NCI-H2029 (cell line): ENCODE data around the gene HEXIM1.
A peak's percentile ranks its signal among the peaks of the same experiment; 100 is the strongest.

ENCODE experiments used
- DNase-seq: peaks from one replicate; lab custom pipeline; 2025; lab: John Stamatoyannopoulos, UW

Gene HEXIM1

DNA sequence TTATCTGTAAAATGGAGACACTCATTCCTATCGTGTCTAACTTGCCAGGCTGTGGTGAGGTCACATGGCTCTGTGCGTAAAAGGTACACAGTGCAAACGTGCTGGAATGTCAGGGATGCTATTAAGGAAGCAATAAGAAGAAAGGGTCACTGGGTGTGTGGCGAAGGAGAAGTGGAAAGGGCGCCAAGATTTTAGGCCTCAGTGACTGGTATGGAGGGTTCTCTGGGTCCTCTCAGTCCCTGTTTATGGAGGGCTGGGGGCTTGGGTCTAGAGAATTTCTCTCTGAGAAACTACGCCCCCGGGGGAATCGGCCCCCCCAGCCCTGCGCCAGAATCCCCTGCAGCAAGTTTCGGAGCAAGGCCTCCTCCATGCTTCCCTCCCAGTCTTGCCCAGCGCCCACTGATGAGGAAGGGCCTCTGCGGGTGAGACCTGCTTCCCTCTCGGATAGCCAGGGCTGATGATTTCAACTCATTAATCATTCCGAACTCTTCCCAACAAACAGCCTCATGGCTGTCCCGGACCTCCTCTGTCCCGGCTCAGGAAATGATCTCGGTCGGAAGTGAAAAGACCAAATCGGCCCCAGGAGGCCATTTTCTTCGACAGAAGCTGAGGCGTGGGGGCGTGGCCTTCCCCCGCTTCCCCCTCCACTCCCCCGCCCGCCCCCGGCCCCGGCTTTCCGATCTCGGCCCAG lies 1.2 kb upstream of the HEXIM1 start:
- peak; percentile 74 for DNase-seq

DNA sequence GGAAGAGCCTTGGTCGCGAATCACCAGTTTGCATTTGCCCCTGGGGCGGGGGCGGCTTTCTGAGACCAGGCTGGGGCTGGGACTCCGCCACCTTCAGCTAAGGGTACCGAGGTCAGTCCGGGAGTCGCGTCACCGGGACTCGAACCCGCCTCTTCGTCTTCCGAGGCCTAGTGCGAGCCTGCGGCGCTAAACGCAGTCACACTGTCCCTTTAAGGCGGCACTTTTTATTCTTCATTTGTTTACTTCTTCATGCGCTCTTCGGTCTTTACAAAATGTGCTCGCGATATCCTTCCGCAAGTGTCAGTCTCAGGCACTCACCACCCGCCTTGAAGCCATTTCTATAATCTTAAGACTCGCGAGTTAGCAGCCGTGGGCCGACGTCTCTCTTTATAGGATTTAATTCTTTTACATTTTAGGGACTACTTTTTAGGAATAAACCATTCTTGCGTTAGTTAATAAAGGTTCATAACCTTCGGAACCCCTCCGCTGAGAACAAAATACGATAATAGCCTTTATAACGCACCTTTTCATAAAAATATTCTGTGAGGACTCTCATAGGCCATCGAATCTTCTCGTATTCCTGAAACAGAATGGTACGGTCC lies 593 bp upstream of the HEXIM1 start:
- DNase-seq, result peak; percentile 89

DNA sequence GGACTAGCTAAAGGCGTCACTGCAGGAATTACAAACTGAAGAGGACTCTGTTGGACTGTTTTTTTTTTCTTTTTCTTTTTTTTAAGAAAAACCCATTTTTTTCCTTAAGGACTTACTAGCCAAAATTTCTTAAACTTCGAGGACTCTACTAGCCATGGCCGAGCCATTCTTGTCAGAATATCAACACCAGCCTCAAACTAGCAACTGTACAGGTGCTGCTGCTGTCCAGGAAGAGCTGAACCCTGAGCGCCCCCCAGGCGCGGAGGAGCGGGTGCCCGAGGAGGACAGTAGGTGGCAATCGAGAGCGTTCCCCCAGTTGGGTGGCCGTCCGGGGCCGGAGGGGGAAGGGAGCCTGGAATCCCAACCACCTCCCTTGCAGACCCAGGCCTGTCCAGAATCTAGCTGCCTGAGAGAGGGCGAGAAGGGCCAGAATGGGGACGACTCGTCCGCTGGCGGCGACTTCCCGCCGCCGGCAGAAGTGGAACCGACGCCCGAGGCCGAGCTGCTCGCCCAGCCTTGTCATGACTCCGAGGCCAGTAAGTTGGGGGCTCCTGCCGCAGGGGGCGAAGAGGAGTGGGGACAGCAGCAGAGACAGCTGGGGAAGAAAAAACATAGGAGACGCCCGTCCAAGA lies 878 bp downstream of the HEXIM1 start:
- DNase-seq, result peak; percentile 51

DNA sequence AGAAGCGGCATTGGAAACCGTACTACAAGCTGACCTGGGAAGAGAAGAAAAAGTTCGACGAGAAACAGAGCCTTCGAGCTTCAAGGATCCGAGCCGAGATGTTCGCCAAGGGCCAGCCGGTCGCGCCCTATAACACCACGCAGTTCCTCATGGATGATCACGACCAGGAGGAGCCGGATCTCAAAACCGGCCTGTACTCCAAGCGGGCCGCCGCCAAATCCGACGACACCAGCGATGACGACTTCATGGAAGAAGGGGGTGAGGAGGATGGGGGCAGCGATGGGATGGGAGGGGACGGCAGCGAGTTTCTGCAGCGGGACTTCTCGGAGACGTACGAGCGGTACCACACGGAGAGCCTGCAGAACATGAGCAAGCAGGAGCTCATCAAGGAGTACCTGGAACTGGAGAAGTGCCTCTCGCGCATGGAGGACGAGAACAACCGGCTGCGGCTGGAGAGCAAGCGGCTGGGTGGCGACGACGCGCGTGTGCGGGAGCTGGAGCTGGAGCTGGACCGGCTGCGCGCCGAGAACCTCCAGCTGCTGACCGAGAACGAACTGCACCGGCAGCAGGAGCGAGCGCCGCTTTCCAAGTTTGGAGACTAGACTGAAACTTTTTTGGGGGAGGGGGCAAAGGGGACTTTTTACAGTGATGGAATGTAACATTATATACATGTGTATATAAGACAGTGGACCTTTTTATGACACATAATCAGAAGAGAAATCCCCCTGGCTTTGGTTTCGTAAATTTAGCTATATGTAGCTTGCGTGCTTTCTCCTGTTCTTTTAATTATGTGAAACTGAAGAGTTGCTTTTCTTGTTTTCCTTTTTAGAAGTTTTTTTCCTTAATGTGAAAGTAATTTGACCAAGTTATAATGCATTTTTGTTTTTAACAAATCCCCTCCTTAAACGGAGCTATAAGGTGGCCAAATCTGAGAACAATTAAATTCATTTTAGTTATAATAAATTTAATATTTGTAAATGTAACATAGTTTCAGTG lies 1.7 kb downstream of the HEXIM1 start:
- no peak for DNase-seq

DNA sequence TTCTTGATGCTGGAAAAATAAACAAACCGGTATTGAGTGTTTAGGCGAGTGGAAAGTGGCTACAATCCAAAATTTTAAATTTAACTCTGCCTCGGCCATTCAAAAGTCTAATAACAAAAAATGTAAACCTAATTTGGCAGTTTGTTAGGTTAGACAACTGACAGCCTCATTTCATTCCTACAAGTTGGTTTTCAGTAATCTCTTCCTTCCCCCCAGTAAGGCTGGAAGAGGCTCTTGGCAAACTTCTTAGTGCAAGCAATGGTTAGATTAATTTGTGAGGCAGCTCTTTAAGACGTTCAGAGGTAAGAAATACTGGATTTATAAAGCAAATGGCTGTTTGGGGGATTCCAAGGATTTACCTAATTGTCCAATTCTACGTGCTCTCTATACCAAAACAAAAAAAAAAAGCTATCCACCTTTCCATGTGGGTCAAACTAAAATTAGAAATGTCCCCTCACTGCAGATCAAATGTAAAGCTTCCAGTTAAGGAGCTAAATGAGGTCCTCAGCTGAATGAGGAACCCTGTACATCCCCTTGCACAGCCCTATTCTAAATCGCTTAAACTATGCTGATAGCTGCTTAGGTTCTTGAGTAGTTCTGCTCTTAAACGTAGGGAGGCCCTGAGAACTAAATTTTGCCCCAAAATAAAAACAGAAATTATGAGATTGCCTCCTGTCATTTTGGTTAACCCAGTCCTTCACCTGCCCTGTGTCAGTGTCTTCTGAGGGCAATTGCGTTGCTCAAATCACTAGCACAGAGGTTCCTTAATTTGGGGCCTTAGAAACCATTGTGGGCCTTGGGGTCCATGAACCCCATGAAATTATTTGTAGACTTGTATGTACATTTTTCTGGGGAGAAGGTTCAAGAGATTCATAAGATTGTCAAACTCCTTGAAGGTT lies 2.9 kb downstream of the HEXIM1 start:
- DNase-seq, result no peak

DNA sequence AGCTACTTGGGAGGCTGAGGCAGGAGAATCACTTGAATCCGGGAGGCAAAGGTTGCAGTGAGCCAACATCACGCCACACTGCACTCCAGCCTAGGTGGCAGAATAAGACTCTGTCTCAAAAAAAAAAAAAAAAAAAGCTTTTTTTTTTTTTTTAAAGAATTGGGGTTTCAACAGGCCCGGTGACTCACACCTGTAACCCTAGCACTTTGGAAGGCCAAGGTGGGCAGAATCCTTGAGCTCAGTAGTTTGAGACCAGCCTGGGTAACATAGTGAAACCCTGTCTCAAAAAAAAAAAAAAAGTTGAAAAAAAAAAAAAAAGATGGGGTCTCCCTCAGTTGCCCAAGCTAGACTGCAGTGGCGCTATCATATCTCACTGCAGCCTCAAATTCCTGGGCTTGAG lies 6.8 kb downstream of the HEXIM1 start:
- no peak for DNase-seq

DNA sequence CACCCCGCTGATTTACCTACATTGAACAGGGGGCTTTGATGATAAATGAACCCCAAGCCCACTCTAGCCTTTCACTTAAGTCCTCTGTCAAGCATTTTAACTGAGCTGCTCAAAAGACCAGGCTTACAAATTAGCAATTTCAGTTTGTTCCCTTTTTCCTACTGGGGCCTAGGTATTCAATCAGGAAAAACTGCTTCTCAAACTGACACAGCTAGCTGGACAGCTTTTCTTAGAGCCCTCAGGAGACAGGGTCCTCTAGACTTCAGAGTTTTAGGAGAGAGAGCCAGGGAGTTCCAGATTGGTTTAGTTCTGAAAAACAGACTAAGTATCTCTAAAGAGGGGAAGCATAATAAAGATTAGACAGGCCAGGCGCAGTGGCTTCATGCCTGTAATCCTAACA lies 7.2 kb downstream of the HEXIM1 start:
- DNase-seq, result no peak

DNA sequence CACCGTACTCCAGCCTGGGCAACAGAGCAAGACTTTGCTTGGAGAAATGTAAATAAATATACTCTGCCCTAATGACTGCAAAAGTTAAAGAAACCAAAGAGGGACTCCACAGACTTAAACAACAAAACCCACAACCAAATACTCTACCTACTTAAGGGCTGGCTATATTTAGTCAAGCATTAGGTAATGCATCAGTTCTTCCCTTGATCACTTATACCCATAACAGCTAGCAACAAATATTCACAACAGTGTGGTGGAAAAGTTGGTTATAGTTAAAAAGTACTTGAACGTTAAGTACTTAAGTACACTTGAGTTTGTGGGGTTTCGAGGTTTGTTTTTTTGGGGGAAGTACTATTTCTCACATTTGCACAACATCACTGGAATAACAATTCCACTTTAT lies 8.0 kb downstream of the HEXIM1 start:
- no peak for DNase-seq

DNA sequence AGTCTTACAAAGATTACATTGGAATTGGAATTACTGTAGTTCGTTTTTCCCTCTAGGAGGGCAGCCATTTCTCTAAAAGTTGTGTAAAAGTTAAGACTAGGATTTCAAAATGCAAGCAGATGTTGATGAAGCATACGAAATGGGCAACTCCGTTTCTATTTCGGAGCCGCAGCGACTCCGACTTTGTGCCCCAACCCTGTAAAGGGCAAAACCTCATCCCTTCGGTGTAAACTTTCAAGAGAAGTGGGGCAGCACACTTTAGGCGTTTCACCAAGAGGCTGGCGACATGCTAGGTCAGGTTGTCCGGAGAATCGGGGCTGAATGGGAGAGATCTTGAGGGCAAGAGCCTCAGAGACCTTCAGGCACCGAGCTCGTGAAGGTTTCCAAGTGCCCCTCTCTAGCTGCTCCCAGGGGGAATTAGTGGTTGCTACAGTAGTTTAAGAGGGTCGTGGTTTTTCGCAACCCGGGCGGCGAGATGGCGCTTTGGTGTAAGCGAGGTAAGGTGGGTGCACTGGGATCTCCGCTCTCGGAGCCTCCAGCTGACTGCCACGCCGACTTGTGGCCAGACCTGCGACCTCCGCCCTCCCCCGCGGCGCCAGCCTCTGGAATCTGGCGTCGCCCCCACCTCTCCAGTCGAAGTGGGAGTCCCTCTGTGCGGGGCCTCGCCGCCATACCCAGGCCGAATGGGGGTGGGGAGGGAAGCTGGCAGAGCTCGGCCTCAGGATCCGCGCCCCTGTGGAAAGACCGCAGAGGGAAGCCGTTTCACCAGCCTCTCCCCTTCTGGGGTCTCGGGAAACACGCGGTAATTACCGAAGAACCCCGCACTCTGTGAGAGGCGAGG lies 12.4 kb downstream of the HEXIM1 start:
- peak; percentile 18 for DNase-seq

DNA sequence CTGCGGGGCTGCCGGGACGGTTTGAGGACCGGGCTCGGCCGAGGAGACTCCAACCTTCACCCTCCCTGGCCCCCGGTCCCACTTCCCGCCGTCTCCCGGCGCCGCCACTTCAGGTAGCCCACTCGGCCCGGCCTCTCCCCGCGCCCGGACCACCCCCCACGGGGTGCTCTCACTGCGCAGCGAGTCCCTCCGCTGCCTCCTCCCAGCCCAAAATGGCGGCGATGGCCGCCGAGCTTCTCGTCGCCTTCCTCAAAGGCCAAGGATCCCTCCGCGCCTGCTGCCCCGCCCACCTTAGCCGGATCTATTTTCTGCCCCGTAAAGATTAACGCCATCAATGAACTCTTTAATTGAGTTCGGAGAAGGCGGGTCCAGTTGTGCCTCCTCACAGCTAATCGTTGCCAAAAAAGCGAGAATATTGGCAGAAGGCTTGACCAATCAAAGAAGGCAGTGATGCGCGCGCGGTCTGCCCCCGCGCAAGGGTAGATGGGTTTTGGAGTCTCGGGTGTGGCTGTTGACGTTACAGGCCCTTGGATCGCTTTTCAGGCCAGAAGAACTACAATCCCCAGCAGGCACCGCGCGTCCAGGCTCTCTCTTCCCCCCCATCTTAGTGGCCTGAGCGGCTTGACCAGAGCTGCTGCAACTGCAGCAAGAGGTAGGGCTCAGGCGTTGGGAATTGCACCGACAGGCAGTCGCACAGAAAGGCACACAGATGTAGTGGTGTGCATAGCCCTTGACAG lies 13.2 kb downstream of the HEXIM1 start, which contains the start of gene HEXIM2:
Gene HEXIM2 (plus strand): TSS at position 588 of the 737 bp plus-strand sequence. CDS start 919 bp downstream, outside the sequence.
- DNase-seq, result peak; percentile 98

DNA sequence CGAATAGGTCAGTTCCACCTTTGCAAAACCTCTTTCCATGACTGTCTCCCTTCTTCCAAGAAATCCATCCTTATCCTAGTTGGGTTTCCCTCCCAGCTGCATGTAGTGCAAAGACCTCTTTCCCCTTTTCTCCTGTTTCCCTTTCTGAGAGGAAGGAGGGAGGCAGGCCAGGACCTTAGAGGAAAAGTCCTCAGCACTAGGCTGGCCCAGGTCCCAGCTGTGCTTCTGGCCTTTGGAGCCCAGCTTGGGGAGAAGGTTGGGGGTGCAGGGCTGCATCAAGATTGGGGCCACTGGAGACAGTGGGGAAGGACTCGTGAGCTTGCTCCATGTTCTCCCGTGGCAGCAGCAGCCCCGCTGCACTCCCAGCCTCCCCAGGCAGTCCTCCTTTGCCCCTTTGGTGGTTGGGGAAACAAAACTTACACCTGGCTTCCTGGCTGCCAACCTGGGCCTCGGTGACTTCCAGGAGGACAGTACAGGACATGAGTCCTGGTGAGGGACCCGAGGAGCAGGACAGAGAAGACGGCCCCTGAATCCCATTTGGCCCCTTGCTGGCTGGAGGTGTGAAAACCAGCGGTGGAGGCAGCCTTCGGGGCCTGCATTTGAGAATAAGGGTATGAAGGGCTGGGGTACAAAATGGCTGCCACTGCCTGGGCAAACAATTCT lies 13.9 kb downstream of the HEXIM1 start:
- DNase-seq, result no peak

DNA sequence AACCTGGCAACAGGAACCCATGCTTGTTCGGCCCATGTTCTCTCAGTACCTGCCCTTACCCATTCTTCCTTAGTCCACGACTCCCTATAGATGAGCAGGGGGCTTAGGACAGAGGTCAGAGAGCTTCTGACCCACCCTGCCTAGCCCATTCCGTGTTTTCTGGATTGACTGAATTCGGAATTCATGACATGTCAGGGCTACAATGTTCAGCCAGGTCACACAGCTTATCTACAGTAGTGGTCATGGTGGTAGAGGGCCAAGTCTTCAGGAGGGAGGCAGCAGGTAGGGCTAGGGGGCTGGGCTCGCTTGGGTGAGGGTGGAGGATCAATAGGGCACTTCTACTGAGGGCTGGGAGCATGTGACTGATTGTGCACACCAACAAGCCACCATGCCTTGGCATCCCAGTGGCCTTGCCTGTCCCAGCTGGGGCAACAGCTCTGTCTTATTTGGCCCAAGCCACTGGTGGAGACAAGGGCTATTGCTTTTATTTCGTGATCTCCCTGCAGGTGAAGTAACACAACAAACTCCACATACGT lies 16.5 kb downstream of the HEXIM1 start:
- no peak for DNase-seq

DNA sequence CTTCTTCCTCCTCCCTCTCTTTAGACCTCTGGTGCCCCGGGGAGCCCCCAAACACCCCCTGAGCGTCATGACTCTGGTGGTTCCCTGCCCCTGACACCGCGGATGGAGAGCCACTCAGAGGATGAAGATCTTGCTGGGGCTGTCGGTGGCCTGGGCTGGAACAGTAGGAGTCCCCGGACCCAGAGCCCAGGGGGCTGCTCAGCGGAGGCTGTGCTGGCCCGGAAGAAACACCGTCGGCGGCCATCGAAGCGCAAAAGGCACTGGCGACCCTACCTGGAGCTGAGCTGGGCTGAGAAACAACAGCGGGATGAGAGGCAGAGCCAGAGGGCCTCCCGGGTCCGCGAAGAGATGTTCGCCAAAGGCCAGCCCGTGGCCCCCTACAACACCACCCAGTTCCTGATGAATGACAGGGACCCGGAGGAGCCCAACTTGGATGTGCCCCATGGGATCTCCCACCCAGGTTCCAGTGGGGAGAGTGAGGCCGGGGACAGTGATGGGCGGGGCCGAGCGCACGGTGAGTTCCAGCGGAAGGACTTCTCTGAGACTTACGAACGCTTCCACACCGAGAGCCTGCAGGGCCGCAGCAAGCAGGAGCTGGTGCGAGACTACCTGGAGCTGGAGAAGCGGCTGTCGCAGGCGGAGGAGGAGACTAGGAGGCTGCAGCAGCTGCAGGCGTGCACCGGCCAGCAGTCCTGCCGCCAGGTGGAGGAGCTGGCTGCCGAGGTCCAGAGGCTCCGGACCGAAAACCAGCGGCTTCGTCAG lies 20.9 kb downstream of the HEXIM1 start:
- no peak for DNase-seq

DNA sequence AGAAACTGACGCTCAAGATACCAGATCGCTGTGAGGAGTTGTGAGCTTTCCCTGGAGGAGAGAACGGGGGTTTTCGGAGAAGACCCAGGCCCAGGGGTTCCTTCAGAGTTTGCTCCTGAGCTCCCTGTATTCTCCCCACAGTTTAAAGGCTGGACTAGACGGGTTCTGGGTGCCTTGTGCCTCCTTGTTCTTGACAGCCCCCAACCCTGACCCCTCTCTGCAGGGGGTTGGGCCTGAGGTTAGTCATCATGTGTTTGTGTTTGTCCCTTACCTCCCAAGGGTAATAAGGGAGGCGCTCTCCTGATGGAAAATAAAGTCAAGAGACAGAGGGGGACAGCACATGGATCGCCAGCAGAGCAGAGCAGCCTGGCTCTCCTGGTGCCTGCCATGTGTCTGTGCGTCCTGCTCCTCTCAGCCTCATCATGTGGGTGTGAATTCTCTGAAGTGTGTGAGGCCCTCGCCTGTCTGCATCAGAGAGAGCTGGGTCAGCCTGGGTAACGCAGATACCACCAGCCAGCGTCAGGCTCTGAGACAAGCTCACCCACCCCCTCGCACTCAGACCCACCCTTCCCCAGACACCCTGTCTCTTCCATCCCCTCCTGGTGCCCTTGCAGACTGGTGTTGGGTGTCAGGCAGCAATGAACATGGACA lies 22.1 kb downstream of the HEXIM1 start:
- DNase-seq, result no peak

DNA sequence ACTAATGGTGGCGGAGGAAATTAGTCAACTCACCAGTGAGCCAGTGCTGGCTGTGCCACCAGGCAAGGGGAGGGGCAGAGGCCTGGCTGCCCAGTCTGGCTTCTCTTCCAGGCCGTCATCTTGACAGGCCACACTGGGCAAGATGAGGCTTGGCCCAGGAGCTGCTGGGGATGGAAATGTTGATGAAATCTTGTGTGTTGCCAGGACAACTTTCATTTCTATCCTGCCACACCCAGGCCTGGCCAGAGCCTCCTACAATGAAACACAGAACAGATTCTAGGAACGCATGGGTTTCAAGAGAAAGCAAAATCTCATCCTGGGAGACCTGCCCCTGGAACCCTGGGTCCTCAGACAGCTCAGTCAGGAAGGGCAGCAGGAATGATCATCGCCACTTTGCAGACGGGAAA lies 22.7 kb downstream of the HEXIM1 start:
- DNase-seq, result no peak

DNA sequence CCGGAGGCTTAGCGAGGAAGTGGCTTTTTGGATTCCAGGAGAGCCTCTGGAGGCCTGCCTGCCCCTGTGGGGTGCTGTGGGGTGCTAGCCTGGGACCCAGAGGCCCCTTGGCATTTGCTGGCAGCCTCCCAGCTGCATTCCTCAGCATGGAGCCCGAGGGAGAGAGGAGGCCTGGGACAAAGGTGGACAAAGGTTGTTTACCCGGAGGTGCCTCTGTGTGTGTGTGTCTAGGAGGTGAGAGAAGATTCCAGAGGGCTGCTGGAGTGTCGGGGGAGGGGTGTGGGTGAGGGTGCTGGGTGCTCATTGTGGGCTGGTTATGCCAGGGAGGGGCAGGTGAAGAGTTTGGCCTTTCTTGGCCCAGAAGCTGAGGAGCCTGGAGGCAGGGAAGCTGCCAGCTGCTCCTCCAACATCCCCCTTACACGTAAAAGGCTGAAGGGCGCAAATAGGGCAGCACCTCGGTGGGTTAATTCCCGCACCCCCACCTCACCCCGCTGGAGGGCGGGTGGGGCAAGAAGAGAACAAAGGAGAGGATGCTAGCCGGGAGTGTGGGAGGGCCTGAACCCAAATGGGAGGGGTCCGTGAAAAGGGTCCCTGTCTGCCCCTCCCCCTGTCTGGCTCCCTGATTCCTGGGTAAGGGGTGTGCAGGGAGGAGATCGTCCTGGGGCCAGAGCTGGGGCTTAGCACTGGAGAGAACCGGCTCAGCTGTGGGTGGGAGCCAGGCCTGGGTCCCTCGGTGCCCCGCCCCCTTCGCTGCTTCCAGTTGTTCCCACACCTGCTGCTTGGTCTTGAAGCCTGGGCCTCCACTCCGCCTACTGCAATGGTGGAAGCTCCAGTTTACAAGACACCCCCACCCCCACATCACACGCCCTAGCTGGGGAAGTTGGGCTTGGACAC lies 23.3 kb downstream of the HEXIM1 start:
- no peak for DNase-seq

DNA sequence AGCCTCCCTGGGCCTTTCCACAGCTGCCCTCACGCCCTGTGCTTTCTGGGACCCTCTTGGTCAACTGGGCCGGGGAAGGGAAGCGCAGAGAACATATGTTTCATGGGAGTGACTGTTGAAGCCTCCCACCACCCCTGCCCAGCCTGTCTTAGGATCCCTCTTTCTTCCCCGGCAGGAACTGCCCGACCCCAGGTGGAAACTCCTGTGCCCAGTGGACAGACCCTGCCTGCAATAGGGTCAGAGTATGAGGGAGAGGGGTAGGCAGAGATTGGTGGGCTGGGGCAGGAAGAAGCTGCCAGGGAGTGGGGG lies 23.9 kb downstream of the HEXIM1 start:
- DNase-seq, result no peak
